ENCODE measurements around the gene EXPH5. TPM values are rescaled to one million over a fixed set of nuclear protein-coding genes. Genes with fewer than 3 reads are reported as not detected.

EXPH5 gene
- total and polyA plus RNA-seq, 9 of the 15 experiments (the other 6 are each of a cell fraction or from before 2014, with no cell fraction given) = 1.3 to 8.5 (median 4.8) TPM

GRCh38 chr11:108576523-108576922, 17.0 kb downstream of the EXPH5 start:
- ChIA-PET POLR2A (interaction anchor here (0.6 kb wide), 2 partner anchors 28 to 34 kb away, joined by 3 read pairs; no protein-coding TSS in a partner anchor), CTCF (ENCODE audit: low intra/inter-chr PET ratio) (no interaction called here)
- 14% methylated on average over 1 of the region's 1 CpG for WGBS (ENCODE audit: insufficient coverage, low coverage, missing lambda C conversion rate)
- in situ Hi-C loops (cut with MboI) = no loop called here
- Histone ChIP-seq H3K9me3 (replicated peaks; ENCODE audit: control insufficient read depth, insufficient read depth, low read depth, low read length) (no peaks in the 10 kb centered on the region), H4K20me1 (replicated peaks; ENCODE audit: control insufficient read depth, insufficient read depth, low read length) (no peaks in the 10 kb centered on the region), H3K4me2 (ENCODE audit: insufficient read depth, low read length) (no peak overlapping the region), H3K27ac (ENCODE audit: extremely low read depth, low read depth, low read length) (no peak overlapping the region), H3K79me2 (ENCODE audit: control insufficient read depth, insufficient read depth, low read length) (no peaks in the 10 kb centered on the region), H3K27me3 (ENCODE audit: control insufficient read depth in 2 of 2, insufficient read depth in 2 of 2, low read length in 2 of 2) (no peaks in the 10 kb centered on the region), H3K4me3 (no peak overlapping the region), H3K9me1 (ENCODE audit: control insufficient read depth, insufficient read depth, low read length) (no peaks in the 10 kb centered on the region), H3K9ac (ENCODE audit: insufficient read depth in 1 of 2, low read depth in 2 of 2, low read length in 2 of 2) (no peak overlapping the region), H3K36me3 (ENCODE audit: control insufficient read depth, insufficient read depth, low read length) (no peaks in the 10 kb centered on the region), H3K4me1 (replicated peaks in 1 of 2; ENCODE audit: control insufficient read depth in 2 of 2, insufficient read depth in 2 of 2, low read length in 2 of 2) (peaks cover 0 to 4% of the 10 kb centered on the region in 2 experiments; a peak in 1 of 5 replicates), H2AFZ (ENCODE audit: low read depth, low read length) (no peak overlapping the region)
- TF ChIP-seq SP1 (CRISPR knock-in tag; IDR thresholded peaks at IDR 0.05) (no peak), BCOR (IDR thresholded peaks at IDR 0.05) (no peak), SUPT5H (IDR thresholded peaks at IDR 0.05) (no peak), HDGF (IDR thresholded peaks at IDR 0.05) (no peak), FOXP1 (CRISPR knock-in tag; IDR thresholded peaks at IDR 0.05) (no peak), FUS (optimal IDR thresholded peaks at IDR 0.05; ENCODE audit: low read depth, low read length) (no peak), ZNF551 (CRISPR knock-in tag; IDR thresholded peaks at IDR 0.05) (no peak), RBM14 (IDR thresholded peaks at IDR 0.05; ENCODE audit: borderline replicate concordance, insufficient read depth, low read depth, low read length) (no peak), GTF2A2 (tag; IDR thresholded peaks at IDR 0.05) (no peak), MNT (conservative IDR thresholded peaks at IDR 0.05) (no peak)
- no peak for ATAC-seq
- intact Hi-C loops (cut with micrococcal nuclease) = no loop called here
- no peak for DNase-seq (ENCODE audit: extremely low read depth in 1 of 4, low spot score in 3 of 4)
- no peak for FAIRE-seq
- BruUV-seq (replicated peaks) = no TSS peak
